GM19463 (cell line): ENCODE data around the gene SLC2A4RG.

Experiments used
- ATAC-seq: cut with Tn5 transposase; IDR thresholded peaks from one replicate; pipeline ENCODE4 v1.9.1; 2021; ENCODE audit warnings: mild to moderate bottlenecking, moderate library complexity; ENCODE audit not compliant: unreplicated experiment

The SLC2A4RG gene

DNA sequence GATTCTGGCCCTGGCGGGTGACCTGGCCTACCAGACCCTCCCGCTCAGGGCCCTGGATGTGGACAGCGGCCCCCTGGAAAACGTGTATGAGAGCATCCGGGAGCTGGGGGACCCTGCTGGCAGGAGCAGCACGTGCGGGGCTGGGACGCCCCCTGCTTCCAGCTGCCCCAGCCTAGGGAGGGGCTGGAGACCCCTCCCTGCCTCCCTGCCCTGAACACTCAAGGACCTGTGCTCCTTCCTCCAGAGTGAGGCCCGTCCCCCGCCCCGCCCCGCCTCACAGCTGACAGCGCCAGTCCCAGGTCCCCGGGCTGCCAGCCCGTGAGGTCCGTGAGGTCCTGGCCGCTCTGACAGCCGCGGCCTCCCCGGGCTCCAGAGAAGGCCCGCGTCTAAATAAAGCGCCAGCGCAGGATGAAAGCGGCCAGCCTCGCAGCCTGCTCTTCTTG is 868 bp upstream of the SLC2A4RG start:
- ATAC-seq = no peak

DNA sequence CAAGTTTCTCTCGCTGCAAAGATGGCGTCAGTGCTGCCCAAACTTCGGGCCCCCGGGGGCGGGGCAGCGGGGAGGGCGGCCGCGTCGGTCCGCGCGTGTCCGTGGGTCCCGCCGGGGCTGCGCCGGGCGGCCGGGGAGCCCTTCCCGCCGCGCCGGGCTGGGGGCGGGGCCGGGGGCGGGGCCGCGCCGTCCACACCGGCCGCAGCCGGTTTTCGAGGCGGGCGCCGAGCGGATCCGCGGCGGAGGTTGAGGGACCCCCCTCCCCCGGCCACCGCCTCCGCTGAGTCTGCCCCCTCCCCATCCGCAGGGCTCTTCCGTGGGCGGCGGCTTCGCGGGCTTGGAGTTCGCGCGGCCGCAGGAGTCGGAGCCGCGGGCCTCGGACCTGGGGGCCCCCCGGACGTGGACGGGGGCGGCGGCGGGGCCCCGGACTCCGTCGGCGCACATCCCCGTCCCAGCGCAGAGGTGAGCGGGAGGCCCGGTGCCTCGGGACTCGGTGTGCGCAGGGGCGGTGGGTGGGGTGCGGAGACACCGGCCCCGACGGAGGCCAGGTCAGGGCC is 572 bp downstream of the SLC2A4RG start:
- no peak for ATAC-seq

DNA sequence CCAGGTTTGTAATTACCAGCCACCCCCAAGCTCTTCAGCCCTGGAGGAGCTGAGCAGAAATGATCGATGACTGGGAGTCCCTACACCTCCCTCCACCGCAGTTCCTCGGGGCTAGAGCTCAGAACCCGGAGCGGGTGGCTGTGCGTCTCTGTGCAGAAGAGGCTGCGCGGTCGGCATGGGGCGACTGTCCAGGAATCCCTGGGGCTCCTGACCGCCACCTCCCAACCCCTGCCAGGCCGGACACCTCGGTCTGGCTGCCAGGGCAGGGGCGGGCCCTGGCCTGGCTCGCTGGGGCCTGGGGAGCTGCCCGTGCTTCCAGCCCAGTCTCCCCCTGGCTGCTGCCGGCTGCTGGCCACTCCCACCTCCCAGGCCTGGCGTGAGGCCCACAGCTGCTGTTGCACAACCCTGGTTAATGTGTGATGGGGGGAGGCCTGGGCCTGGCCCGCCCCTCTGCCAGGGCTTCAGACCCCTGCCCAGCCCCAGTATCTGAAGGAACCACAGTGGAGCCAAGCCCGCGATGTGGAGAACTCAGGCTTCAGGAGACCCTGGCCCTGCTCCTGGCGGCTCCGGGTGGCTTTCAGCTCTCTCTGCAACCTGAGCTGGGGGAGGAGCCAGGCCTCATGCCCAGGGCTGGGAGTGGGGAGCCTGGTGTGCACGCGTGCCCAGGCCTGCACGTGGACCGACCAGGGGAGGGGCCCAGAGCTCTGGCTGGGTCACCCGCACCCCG is 1.2 kb downstream of the SLC2A4RG start:
- ATAC-seq = no peak

DNA sequence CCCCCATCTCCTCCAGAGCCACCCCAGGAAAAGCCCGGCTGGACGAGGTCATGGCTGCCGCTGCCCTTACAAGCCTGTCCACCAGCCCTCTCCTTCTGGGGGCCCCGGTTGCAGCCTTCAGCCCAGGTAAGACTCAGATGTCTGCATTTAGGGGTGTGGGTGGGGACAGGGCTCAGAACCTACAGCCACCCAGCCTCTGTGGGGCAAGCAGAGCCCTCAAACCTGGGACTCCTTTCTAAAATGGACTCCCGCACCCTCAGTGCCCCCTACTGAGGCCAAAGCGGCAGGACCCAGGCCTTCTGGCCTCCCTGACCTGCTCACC is 1.7 kb downstream of the SLC2A4RG start:
- ATAC-seq = no peak

DNA sequence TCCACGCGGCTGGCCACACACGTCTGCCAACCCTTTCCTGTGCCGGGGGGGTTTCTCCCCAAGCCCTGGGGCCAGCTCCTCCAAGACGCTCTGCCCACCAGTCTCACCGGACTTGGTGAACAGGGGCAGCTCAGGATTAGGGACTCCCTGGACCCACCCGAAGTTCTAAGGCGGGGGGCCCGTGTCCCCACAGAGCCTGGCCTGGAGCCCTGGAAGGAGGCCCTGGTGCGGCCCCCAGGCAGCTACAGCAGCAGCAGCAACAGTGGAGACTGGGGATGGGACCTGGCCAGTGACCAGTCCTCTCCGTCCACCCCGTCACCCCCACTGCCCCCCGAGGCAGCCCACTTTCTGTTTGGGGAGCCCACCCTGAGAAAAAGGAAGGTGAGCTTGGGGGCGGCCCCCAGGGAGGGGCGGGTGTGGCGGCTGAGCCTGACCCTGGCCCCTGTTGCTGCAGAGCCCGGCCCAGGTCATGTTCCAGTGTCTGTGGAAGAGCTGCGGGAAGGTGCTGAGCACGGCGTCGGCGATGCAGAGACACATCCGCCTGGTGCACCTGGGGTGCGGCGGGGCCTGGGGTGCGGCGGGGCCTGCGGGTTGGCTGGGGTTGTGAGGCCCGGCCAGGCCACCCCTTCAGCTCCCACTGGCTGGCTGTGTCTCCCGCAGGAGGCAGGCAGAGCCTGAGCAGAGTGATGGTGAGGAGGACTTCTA is 2.3 kb downstream of the SLC2A4RG start:
- ATAC-seq = no peak

DNA sequence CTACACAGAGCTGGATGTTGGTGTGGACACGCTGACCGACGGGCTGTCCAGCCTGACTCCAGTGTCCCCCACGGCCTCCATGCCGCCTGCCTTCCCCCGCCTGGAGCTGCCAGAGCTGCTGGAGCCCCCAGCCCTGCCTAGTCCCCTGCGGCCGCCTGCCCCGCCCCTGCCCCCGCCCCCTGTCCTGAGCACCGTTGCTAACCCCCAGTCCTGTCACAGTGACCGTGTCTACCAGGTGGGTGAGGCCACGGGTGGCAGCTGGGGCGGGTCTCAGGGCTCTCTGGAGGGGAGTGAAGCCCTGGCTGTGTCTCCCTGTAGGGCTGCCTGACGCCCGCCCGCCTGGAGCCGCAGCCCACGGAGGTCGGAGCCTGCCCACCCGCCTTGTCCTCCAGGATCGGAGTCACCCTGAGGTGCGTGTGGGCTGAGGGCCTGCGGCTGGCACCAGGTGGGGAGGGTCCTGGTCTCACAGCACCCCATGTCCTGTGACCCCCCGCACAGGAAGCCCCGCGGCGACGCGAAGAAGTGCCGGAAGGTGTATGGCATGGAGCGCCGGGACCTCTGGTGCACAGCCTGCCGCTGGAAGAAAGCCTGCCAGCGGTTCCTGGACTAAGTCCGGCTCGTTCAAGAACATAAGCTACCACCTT is 2.9 kb downstream of the SLC2A4RG start:
- ATAC-seq = no peak

DNA sequence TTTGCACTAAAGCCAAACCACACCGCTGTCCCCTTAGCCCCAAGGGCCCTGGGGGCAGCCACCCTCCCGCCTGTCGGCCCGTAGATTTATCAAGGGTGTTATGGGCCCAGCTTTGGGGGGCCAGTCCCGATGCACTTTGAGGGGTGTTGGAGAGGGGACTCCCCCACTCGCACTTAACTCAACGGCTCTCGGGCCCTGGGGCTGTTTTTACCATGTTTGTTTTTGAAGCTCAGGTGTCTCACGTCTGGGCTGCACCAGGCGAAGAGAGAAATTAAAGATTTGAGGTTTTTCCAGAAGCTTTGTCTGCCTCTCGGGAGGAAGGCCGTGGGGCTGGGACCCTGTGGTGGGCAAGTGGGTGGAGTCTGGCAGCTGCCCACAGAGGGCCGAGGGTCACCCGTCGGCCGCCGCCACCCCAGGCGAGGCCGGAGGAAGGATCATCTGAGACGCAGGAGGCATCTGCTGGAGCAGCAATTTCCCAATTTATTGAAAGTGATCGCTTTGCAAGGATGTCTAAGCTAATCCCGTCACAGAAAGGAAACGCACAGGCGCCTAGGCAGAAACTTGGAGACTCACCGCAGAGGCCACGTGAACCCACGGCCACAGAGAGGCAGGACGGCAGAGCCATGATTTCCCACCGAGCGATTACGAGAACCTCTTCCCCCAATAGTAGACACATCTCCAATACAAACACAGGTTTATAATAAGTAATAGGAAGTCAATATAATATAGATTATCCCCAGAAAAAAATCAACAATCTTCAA is 3.8 kb downstream of the SLC2A4RG start:
- no peak for ATAC-seq

DNA sequence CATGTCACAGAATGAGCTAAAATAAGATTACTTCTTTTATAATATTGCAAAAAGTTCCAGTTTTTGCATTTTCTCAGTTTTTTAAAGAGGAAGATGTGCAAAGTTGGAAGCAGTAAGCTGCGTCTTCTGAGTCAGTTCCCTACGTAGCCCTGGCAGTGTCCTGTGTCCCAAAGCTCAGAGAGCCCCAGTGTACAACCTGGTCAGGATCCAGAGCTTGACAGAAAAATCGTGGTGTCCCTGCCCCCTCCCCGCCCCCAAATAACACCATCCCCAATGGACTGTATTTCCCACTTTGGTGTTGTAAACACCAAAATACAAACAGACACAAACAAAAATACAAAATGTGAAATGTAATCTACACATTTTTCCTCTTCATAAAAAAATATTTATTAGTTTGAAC is 4.6 kb downstream of the SLC2A4RG start:
- no peak for ATAC-seq

DNA sequence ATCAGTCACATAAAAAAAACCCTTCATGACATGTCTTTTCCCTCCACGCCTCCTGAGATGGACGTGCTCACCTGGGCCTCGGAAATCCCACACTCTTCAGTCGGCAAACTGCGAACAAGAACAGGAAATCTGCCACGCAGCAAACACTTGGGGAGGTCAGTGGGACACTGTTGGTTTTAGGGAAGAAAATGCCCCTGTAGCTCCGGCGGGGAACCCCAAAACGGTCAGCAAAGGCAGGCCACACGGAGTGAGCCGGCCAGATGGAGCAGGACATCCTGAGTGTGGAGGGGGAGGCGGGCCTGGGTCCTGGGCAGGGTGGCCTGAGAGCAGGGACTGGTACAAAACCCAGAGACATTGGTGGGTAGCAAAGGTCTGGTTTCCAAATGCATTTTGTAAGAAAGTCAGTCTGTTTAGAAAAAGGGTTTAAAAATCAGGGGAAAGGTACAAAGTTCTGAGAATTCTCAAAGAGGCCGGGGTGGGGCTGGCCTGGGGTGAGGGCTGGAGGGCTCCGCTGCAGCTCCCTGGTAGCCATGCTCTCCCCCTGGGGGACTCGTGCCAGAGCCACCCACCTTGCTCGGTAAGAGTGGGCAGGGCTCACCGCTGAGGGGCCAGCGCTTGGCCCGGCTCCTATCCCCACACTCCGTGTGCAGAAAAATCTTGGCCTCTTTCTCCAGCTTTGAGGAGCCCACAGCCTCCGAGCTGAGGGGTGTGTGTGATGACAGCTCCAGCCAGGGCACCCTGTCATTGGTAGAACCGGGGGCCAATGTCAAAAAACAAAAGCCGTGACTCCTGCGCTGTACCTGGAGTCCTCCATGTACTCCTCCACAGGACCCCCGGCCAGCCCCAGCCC is 5.2 kb downstream of the SLC2A4RG start:
- no peak for ATAC-seq

DNA sequence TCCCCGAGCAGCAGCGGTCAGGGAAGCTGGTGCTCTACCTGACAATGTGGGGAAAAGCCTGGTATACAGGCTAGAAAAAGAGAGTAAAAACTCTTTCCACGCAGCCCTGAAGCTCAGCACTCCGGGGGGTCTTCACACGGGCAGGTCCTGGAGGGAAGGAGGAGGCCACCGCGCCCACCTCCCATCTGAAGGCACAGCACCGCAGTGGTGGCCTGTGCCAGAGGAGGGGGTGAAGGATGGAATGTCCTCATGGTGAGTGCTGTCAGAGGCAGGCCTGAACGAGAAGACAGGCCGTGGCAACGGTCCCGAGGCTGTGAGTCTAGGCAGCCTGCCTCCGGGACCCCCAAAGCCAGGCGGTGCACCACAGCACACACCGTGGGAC is 5.8 kb downstream of the SLC2A4RG start:
- no peak for ATAC-seq

DNA sequence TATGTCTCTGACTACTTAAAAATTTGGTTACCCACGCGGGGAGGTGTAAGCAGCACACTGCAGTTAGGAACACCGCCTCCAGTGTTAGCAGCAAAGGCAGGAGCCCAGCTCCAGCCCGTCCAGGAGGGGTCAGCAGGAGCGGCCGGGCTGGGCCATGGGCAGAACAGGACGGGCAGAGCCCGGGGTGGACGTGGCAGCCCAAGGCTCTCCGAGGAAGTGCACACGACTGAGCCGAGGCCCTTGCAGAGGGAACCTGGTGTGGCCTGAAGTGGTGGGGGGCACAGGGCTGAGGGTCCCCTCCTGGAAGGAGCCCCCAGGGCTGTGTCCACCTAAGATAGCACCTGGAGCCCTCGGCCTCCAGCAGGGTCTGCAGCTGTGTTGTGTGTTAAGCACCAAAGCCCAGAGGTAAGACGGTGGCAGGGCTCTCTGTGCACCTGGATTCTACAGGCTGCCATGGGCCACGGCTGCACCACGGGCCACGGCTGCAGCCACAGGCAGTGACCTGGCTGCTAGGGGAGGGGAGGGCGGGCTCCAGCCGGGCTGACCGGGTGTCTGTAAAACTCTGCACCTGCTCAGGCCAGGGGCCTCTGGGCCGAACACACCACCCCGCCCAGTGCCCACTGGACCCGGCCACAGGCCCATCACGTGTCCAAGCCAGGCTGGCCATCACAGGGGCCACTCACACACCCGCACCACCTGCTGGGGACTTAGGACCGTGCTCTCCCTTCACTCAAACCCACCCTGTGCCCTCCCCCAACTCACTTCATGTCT is 6.6 kb downstream of the SLC2A4RG start:
- ATAC-seq = no peak

DNA sequence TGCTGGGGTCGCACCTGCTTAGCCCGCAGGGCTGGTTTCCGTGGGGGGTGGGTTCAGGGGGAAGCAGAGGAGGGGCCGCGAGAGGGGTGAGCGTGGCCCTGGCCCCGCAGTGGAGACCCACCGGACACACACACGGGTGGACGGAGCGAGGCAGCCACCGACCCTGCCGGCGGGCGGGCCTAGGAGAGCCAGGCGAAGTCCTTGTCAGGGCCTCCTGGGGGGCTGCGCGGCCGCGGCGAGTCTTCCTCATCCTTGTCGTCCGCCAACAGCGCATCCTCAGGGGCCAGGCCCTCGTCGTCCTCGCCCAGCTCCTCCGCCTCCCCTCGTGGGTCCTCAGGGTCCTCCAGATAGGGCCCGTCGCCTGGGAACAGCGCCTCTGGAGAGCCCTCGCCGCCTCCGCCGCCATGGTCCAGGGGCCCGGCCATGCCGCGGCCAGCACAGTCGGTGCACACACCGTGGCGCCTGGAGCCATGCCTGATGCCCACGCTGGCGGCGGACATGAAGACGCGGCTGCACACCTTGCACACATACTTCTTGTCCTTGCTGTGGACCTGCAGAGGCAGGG is 7.3 kb downstream of the SLC2A4RG start:
- no peak for ATAC-seq

DNA sequence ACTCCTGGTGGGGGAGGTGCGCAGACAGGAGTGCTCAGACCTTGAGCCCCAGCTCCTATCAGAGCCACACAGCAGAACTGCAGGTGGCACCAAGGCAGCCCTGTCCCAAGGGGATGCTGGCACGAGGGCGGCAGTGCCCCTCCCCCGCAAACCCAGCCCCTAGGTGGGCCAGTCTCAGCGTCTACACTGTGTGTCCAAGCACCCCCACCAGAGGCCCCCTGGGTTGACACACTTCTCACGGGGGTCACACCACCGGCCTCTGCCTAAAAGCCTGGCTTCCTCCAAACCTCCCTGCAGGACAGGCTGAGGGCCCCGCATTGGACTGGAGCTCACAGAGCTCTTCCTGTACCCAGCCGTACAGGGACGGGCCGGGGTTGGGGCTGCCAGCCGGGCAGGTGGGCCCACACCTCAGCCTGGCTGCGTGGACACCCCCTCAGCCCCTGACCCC is 8.1 kb downstream of the SLC2A4RG start:
- ATAC-seq = no peak

DNA sequence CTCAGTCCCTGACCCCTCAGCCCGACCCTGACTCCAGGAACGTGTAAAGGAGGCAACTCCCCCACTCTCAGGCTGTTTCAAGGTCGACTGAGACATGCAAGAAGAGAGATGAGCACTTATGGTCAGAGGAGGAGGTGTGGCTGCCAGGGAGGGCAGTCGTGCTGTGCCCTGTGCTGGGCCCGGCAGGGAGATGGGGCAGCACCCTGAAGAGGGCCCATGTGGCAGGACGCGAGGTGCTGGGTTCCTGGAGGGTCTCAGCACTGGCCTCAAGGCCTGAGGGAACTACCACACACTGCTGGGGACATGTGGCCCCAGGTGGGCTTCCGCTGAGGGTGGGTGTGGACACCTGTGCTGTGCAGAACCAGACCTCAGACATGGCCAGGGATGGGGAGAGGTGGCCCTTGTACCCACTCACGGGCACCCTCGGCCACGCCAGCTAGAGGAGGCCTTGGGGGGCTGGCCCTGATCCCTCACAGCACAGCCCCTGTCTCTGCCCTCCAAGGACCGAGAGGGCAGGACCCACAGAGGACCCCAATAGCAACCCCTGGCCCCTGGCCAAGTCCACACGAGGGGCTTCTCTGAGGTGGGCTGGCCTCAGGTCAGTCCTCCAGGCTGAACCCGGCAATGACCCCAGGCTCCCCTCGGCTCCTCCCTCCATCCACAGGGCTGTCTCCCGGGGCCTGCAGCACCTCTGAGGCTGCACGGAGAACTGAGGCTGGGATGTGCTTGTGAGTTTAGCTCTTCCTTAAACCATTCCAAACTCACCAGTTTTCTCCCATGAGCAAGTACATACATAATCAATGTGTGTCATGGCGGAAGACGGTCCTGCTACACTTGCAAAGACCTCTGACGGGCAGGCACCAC is 8.7 kb downstream of the SLC2A4RG start:
- no peak for ATAC-seq

DNA sequence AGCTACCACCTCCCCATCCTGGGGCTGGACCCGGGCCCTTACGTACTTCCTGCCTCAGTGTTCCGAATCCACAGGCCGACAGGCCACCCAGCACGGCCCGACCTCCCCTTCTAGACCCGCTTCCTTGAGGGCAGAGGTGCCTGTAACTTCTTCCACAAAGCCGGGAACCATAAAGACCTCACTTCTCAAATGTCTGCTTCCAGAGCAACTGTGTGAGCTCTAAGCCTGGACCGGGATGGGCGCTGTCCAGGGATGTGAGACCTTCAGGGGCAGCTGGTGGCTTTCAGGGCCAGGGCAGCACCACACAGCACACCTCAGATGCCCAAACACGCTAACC is 9.3 kb downstream of the SLC2A4RG start:
- ATAC-seq = no peak

DNA sequence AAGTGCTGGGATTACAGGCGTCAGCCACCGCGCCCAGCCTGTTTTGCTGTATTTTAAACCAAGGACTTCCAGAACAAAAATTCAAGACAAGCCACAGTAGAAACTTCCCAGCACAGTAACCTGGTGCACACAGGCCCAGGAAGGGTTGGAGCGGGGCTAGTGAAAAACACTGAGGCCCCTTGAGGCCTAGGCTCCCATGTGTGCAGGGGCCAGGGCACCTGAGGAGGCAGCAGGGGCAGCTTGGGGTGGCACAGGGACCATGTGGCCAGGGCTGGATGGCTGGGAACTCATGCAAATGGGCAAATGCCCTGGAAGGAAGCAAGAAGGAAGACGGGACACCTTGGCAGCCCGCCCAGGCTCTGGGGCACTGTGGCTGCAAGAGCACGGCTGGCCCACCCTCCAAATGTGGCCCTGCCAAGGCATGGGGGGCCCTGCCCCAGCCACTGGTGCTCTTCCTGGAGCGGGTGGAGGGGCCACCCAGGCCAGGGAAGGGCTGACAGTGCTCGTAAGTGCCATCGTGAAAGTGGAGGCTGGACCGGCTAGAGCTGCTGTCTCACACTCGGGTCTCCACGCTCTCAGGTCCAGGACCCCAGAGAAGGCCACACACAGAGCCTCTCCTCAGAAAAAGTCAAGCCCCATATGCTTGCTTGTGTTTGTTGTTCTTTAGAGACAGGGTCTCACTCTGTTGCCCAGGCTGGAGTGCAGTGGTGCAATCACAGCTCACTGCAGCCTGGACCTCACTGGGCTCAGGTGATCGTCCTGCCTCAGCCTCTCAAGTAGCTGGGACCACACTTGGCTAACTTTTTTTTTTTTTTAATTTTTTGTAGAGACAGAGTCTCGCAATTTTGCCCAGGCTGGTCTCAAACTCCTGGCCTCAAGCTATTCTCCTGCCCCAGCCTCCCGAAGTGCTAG is 10.3 kb downstream of the SLC2A4RG start:
- no peak for ATAC-seq

DNA sequence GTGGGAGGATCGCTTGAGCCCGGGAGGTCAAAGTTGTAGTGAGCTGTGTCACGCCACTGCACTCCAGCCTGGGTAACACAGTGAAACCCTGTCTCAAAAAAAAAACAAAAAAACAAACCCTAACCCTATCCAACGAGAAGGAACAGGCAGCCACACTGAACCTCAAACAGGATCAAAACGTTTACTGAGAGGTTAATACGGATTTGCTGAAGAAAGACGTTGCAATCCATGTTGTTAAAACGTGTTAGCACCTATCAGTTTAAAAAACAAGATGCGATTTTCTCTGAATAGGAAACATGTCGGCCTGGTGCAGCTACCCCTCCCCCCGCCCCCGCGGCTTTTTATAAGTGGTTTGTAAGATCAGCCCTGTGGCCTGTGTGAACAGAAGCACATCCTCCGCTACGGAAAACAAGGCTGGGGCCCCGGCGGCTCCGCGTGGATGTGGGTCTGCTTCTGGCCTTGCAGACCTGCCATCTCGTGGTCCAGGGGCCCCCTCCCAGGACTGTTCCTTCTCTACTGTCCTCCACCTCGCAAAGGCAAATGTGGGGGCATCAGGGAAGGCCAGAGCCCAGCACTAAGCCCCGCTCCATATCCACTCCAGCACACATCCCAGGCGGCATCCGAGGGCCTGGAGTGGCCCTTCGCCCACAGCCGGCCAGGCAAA is 11.4 kb downstream of the SLC2A4RG start:
- no peak for ATAC-seq
